Mesenteric fat pad (tissue), 1 donor: Measurements from ENCODE around the gene HLA-DRB1. TPM values are rescaled to one million over a fixed set of nuclear protein-coding genes. Genes with fewer than 3 reads are reported as not detected.
"Not testable (repeated sequence)": the region's sequence is repeated elsewhere in the genome, so short reads cannot be mapped to it uniquely, and the experiment has no call there.

Source experiments
- DNase-seq: peaks from one replicate; pipeline ENCODE4 v3.0.0-alpha.2; 2020; ENCODE audit warnings: low spot score
- total RNA-seq: library from RNA; stranded (reverse); fragmentation: NEBNext Ultra II Directional; extraction: Animal tissue kit (Norgen Biotek cat#: 25700); gene quantifications from one replicate; pipeline ENCODE4 v1.2.1, GENCODE V29; 2021
- donor health status: DM: yes; HTN: yes; CAD: no.

Gene HLA-DRB1
- total RNA-seq, 1 donor from 2014 or later = 133 TPM

GRCh38 chr6:32609731-32610640 lies 20.3 kb upstream of the HLA-DRB1 start:
- no peak for DNase-seq

DNA sequence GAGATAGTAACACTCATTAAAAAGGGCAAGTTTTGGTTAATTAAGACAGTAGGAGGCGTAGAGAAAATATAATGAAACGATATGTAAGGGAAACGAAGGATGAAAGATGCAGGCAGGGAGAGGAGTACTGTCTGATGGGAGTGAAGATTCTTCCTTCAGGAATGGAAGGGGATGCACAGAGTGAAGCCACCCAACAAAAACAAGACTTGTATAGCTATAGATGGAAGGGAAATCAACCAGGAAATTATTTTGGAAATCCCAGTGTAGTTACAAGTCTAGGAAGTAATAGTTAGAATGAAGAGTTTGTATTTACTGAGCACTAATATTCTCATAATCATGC lies 19.7 kb upstream of the HLA-DRB1 start:
- no peak for DNase-seq

- DNase-seq = no peak
Observed at GRCh38 chr6:32608362-32608761, 18.7 kb upstream of the HLA-DRB1 start.

DNA sequence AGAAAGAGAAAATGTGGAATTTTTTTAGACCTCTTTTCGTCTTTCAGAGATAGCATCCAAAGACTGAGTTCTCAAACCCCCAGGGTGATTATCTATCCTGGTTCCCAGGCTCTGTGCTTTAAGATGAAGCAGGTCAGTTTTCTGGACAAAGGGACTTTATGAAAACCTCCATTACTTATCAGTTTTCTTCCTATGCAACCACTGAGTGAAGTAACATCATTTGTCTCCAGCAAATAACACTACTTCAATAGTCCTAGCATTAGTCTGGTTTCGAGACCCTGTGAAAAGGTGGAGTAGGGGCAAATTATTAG lies 18.3 kb upstream of the HLA-DRB1 start:
- no peak for DNase-seq

GRCh38 chr6:32607263-32607987 lies 17.8 kb upstream of the HLA-DRB1 start:
- DNase-seq = no peak

- DNase-seq = no peak
Observed at GRCh38 chr6:32604434-32604877, 14.8 kb upstream of the HLA-DRB1 start.

DNA sequence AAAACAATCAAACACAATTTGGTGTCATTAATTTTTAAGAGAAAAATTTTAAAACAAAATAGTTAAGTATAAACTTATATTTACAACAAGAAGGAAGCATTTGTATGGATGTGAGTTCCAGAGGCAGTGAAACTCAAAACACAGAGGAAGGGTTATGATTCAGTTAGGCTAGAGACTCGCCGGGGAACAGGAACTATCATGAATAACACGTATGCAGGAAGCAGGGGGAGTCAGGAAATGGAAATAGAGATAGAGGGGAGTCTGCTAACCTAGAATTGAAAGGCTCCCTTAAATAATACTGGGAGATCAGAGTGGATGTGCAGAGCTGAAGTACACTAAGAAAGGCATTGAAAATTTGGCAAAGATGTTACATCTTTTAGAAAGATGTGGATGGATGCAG lies 14.2 kb upstream of the HLA-DRB1 start:
- DNase-seq = no peak

- DNase-seq = no peak
Observed at GRCh38 chr6:32603222-32603621, 13.6 kb upstream of the HLA-DRB1 start.

- DNase-seq = no peak
Observed at GRCh38 chr6:32602383-32602782, 12.7 kb upstream of the HLA-DRB1 start.

DNA sequence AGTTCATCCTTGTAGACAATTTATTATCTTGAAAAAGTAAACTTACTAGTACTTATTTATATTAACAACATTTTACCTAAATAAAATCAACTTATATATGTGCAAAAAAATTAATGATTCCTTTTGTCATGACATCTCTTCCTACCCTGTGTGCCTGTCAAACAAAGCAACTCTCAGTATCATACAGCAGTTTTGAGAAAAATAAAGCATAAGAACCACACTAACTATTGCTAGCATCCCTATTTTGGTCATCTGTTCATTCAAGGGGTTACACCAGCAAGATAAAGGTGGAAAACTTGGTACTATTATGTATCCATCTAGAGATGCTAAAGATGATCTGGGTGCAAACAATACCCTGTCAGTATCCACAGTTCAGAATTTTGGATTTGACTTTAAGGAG lies 7.4 kb upstream of the HLA-DRB1 start:
- no peak for DNase-seq

- not testable (repeated sequence) for DNase-seq
Observed at GRCh38 chr6:32590713-32591112, 1.1 kb upstream of the HLA-DRB1 start.

DNA sequence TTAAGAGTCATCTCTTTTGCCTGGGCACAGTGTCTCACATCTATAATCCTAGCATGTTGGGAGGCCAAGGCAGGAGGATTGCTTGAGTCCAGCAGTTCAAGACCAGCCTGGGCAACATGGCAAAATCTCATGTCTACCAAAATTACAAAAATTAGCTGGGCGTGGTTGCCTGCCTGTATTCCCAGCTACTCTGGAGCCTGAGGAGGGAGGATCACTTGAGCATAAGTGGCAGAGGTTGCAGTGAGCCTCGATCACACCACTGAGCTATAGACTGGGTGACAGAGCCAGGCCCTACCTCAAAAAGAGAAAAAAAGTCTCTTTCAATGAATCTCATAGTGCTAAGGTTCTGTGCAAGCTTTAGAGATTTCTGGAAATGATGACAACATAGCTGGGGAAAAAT lies 1.5 kb downstream of the HLA-DRB1 start:
- DNase-seq = no peak

DNA sequence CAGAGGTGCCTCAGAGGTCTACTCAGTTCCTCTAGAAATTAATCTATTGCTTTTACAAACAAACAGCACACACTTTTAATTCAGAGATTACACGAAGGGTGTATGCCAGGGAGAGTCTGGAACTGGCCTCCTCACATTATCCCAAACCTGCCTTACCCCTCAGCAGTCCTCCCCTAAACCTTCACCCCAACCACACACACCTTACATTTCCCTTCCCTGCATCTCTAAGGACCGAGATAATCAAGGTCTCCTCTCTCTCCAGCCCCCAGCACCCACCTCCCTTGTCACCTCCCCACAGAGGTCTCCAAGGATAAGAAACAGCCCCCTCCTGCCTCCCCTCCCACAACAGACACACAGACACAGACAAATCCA lies 6.1 kb downstream of the HLA-DRB1 start:
- DNase-seq = no peak

- DNase-seq = no peak
Observed at GRCh38 chr6:32581315-32582095, 8.1 kb downstream of the HLA-DRB1 start.

GRCh38 chr6:32580593-32580992 lies 9.1 kb downstream of the HLA-DRB1 start:
- no peak for DNase-seq

DNA sequence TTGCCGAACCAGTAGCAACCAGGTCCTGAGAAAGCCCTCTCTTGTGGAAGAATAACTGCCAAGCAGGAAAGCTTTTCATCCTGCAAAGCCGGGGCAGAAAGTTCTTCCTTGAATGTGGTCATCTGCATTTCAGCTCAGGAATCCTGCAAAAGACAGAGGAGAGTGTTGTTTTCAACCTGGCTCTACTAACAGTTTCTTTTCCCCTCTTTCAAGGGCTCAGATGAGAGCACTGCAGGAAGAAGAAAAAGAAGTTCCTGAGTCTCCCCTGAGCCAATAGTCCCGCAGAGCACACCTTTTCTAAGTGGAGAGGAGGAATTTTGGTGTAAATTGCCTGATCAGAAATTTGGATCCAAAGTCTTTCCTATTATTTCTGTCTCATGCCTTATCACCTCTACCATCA lies 10.7 kb downstream of the HLA-DRB1 start:
- no peak for DNase-seq

DNA sequence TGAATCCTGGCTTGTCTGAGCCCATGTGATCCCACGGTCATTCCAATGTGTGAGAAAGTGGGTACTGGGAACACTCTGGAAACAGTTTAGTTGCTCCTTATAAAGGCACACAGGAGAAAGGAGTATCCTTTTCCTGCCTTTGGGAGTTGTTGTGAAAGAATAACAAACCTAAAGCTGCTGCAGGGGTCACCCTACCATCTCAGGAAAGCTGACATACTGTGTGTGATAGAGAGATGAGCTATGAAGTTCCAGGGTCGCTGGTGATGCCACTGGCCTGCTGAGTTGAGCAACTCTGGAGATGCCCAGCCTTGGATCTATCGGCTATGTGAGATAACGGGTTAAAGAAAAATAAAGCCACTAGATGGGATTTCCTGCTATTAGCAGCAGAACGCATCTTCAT lies 12.2 kb downstream of the HLA-DRB1 start:
- DNase-seq = not testable (repeated sequence)

DNA sequence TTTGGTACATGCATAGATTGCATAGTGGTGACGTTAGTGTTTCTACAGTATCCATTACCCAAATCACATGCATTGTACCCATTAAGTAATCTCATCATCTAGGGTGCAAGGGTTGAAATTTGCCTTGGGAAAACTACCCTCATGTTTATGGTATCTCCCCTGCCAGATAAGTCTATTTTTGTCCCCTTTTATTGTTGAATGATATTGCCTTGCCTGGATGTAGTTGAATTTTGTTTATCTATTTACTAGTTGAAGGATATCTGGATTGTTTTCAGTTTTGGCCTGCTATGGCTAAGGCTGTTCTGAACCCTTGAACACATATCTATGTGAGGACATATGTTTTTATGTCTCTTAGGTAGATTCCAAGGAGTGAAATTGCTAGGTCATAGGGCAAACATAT lies 13.4 kb downstream of the HLA-DRB1 start:
- no peak for DNase-seq

DNA sequence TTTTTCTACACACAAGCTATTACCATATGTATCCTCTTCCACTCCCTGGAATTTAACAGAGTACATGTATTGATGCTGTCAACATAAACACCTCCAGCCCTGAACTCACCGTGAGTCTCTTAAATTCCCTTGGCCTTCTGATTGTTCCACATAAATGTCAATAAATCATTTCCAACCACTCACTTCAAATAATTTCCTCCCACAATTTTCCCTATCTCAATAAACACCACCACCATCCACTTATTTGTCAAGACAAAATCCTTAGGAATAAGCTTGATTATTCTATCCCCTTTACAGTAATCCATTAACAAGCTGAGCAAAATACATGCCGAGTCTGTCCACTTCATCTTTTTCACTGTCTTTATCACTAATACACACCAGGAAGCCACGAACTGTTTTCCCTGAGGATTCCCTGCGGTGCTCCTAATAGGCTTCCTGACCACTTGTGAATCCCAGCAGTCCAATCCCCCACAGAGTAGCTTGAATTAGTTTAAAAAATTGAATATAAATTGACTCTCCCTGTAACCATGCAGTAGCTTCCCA lies 19.2 kb downstream of the HLA-DRB1 start:
- DNase-seq = no peak

DNA sequence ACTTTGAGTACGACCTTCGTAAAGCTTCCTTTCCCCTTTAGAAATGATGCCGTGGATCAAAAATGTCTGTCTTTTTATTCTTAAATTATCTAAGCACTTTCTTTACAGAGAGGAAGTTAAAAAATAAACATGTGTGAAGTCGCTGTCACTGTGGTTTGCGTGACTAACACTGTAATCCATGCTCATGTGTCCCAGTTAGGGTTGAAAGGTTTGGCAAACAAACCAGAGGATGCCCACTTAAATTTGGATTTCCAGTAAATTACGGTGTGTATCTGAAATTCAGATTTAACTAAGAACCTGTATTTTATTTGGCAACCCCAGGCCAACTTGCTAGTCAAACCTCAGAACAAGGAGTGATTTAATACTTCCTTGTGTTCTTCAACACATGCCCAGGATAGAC lies 21.1 kb downstream of the HLA-DRB1 start:
- DNase-seq = no peak

DNA sequence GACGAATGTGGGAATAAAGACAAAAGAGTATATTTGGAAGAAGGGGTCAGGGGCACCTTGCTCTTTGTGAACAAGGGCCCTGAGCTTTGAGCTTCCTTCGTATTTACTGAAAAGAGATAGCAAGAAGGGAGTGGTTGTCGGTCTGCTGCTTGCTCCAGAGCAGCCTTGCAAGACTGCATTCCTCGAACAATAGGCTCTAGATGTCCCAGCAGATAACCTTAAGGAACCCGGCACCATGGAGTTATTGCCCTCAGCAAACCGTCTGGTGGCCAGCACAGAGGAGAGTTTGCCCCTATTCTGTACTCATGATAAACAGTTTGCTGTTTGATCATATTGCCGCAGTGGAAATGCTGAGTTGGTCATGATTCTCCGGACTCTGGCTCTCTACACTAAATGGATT lies 22.7 kb downstream of the HLA-DRB1 start:
- no peak for DNase-seq

DNA sequence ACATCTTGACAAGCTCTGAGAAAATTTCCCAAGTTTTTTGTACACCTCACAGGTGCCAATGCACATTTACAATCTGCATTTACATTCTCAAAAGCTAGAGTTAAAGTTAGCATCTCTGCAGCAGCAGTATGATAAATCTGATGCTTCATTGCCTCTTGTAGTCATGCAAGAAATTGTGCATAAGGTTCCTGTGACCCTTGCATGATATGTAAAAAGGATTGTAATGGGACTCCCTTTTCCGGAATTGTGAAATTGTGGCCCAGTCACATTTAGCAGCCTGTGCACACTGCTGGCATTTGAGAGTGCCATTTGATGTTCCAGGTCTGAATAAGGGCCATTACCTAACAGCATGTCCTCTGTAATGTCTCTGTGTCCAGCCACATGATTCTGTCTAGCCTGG lies 24.1 kb downstream of the HLA-DRB1 start:
- no peak for DNase-seq
